H1 (cell line): Measurements from ENCODE around the gene FZD4. TPM values are rescaled to one million over a fixed set of nuclear protein-coding genes. Genes with fewer than 3 reads are reported as not detected.

ENCODE experiments used
- SP4 ChIP-seq: IDR thresholded peaks from 2 replicates; pipeline ENCODE4 v1.6.1; 2012; ENCODE audit warnings: low read length, inconsistent platforms
- polyA plus RNA-seq, 7 experiments: library from polyadenylated mRNA; depleted of rRNA in 3 of 7; stranded (reverse) in 5 of 7; unstranded in 2 of 7; fragments of >200 nt in 5 of 7; fragments of 200-250 nt in 2 of 7; gene quantifications; 1 replicate in 5 of 7; 2 replicates in 1 of 7; 4 replicates in 1 of 7; pipeline versions ENCODE4 v1.2.1 to v1.2.3, GENCODE V29; 2011 to 2013; ENCODE audit warnings: missing spikeins in 2 of 7, mixed read lengths in 2 of 7
- total RNA-seq: library from RNA; stranded (reverse); fragmentation: NEBNext Ultra II Directional; extraction: Animal tissue kit (Norgen Biotek cat#: 25700); gene quantifications from 2 replicates; pipeline ENCODE4 v1.2.1, GENCODE V29; 2021

FZD4 gene
- total and polyA plus RNA-seq, 2 of the 8 experiments (the other 6 are each of a cell fraction or from before 2014, with no cell fraction given), result 3.1 to 7.1 TPM

- TF ChIP-seq SP4, result no peak
Observed at GRCh38 chr11:86904001-86904400, 51.2 kb downstream of the FZD4 start (continued).
